Activated CD4-positive, alpha-beta T cell treated with anti-CD3 and anti-CD28 coated beads, Interleukin-2, amount 50 U/mL, for 16 hours (primary cell): Measurements from ENCODE around the gene RNF125.
"Not testable (repeated sequence)": the region's sequence is repeated elsewhere in the genome, so short reads cannot be mapped to it uniquely, and the experiment has no call there.

Experiments
- DNase-seq: peaks from one replicate; pipeline ENCODE4 v3.0.0-alpha.2; 2020

Gene RNF125

GRCh38 chr18:32018331-32019250 lies at the start of gene RNF125:
Gene RNF125, plus strand, starts transcription at chr18:32018825. Its CDS starts 39 bp downstream, at chr18:32018864.
- DNase-seq: peak; percentile 91

GRCh38 chr18:31970617-31971016 lies 48.0 kb upstream of the RNF125 start:
- DNase-seq: no peak

- no peak for DNase-seq
Observed at GRCh38 chr18:31973929-31974546, 44.6 kb upstream of the RNF125 start.

- DNase-seq: no peak
Observed at GRCh38 chr18:31976242-31976641, 42.4 kb upstream of the RNF125 start.

- DNase-seq: peak; percentile 37
Observed at GRCh38 chr18:31977270-31977872, 41.3 kb upstream of the RNF125 start.

GRCh38 chr18:31978616-31979015 lies 40.0 kb upstream of the RNF125 start:
- DNase-seq: no peak

- no peak for DNase-seq
Observed at GRCh38 chr18:31979714-31980113, 38.9 kb upstream of the RNF125 start.

GRCh38 chr18:31980863-31981262 lies 37.8 kb upstream of the RNF125 start:
- DNase-seq: no peak

- DNase-seq: no peak
Observed at GRCh38 chr18:31983020-31983419, 35.6 kb upstream of the RNF125 start.

GRCh38 chr18:31983976-31984375 lies 34.6 kb upstream of the RNF125 start:
- DNase-seq: no peak

- DNase-seq: no peak
Observed at GRCh38 chr18:31990823-31991222, 27.8 kb upstream of the RNF125 start.

- no peak for DNase-seq
Observed at GRCh38 chr18:31996007-31996406, 22.6 kb upstream of the RNF125 start.

- no peak for DNase-seq
Observed at GRCh38 chr18:31998880-31999412, 19.7 kb upstream of the RNF125 start.

- not testable (repeated sequence) for DNase-seq
Observed at GRCh38 chr18:32001141-32001540, 17.5 kb upstream of the RNF125 start.

GRCh38 chr18:32003822-32004221 lies 14.8 kb upstream of the RNF125 start:
- not testable (repeated sequence) for DNase-seq

- DNase-seq: peak; percentile 8
Observed at GRCh38 chr18:32010124-32010721, 8.4 kb upstream of the RNF125 start.

GRCh38 chr18:32011193-32011592 lies 7.4 kb upstream of the RNF125 start:
- DNase-seq: no peak

- DNase-seq: peak; percentile 62
Observed at GRCh38 chr18:32019251-32019948, 775 bp downstream of the RNF125 start.

- DNase-seq: peak; percentile 57
Observed at GRCh38 chr18:32019949-32020625, 1.5 kb downstream of the RNF125 start.

- DNase-seq: no peak
Observed at GRCh38 chr18:32021756-32022564, 3.3 kb downstream of the RNF125 start.

- no peak for DNase-seq
Observed at GRCh38 chr18:32025744-32026143, 7.1 kb downstream of the RNF125 start.
